GM19023 (cell line): ENCODE measurements around the gene OAS2.

Experiments
- ATAC-seq: cut with Tn5 transposase; IDR thresholded peaks from one replicate; pipeline ENCODE4 v1.9.1; 2021; ENCODE audit warnings: mild to moderate bottlenecking, moderate library complexity; ENCODE audit not compliant: unreplicated experiment

OAS2 gene

DNA sequence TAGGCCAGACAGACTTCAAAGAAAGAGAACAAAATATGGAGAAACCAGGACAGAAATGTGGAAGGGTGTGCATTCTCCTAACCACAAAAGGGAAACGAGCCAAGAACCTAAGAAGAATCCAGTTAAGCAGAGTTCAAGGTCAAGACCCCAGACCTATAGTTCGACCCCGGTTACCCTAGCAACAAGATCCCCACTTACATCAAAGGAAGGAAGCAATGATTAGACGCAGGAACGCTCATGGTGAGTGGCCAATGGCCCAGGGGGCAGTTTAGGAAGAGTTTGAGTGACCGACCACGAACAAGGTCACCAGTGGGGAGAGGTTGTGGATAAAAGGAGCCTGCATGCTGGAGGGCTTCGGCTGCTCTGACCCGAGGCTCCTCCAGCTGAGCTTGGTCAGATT is 36.2 kb downstream of the OAS2 start:
- no peak for ATAC-seq

DNA sequence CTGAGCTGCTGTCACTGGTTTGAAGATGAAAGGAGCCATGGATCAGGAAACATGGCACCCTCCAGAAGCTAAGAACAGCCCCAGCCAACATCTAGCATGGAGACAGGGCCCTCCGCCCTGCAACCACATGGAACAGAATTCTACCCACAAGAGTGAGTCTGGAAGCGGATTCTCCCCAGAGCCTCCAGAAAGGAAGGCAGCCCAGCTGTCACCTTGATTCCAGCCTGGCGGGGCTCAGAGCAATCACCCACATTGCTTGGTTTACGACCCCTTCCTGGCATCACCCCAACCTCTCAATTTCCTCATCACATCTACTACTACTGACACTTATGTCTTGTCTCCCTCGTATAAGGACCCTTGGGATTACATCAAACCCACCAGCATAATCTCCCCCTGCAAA is 38.5 kb downstream of the OAS2 start:
- ATAC-seq: no peak

DNA sequence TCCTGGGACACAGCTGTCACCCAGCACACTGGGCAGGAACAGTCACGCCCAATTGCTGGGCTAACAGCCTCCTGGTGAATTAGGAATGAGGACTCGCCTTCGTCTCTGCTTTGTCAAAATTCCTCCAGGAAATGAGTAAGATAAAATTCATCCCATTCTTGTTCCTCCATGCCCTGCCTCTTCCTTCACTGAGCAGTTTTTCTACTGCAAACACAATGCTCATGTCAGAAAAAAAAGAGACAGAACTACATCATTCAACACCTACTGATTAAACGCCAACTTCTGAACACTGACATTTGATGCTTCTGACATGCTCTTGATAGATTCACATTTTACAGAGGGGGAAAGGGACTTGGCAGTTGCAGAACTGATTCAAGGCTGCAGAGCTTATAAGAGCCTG is 40.7 kb downstream of the OAS2 start:
- no peak for ATAC-seq

DNA sequence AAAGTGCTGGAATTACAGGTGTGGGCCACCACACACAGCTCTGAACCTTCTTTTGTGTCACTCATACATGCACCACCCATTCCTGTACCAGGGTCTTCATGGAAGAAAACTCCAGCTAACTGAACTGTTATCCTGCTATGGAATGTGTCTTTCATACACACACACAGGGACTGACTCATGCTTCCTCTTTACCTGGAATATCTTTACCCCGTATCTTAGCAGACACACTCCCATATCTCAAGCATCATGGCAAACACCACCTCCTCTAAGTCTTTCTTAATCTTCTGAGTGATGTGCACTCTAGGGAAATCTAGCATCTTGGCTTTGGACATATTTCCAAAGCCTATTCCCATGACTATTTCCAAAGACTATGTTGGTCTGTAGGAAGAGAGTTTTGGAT is 43.2 kb downstream of the OAS2 start:
- ATAC-seq: no peak

- ATAC-seq: no peak
Measured at GRCh38 chr12:113022563-113023297, 44.4 kb downstream of the OAS2 start.

- no peak for ATAC-seq
Measured at GRCh38 chr12:113027726-113028125, 49.4 kb downstream of the OAS2 start.

- no peak for ATAC-seq
Measured at GRCh38 chr12:113030875-113031525, 52.7 kb downstream of the OAS2 start.

- no peak for ATAC-seq
Measured at GRCh38 chr12:113039911-113040445, 61.7 kb downstream of the OAS2 start.

DNA sequence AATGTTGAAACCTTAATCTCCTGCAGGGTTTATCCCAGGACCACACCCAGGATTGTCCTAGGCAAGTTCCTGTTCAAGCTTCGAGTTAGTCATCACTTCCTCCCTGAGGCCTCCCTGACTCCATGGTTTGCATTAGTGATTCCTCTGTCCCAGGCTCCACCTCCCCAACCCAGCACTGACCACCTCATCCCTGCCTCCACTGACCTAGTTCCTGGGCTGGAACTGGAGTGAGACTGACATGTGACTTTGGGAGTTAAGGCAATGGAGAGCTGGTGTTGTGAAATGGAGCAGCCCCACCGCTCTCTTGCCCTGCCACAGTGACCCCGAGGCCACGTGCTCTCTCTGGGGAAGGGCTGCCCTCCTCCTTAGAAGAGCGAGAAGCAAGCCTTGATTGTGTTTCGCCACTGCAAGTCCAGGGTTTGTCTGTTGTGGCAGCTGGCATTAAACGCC is 62.4 kb downstream of the OAS2 start:
- ATAC-seq: no peak

DNA sequence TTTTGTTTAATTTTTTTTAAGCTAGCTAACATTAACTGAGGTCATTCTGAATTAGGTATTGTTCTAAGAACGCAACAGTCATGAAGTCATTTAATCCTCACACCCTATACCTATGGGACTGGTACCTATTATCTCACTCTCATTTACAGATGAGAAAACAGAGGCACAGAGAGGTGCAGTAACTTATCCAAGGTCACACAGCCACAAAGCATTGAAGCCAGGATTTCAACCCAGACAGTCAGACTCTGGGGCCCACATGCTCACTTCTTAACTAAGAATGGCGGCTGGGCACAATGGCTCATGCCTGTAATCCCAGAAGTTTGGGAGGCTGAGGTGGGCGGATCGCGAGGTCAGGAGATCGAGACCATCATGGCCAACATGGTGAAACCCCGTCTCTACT is 63.2 kb downstream of the OAS2 start:
- no peak for ATAC-seq

DNA sequence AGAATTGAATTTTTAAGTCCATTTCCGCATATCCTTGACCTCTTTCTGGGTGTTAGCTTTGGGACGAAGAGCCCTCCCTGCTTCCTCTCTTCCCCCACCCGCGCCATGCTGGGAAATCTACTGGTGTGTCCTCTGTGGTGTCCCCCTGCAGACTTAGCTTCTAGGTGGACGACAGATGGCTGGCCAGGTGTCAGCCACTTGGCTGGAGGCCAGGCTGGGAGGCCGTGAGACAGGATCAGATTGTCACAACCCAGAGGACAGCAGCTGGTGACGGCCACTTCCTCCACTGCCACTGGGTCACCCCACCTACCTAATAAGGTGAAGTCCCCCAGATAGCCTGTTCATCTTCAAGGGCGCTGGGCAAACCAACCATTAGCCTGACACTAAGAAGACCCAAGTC is 64.9 kb downstream of the OAS2 start:
- no peak for ATAC-seq

DNA sequence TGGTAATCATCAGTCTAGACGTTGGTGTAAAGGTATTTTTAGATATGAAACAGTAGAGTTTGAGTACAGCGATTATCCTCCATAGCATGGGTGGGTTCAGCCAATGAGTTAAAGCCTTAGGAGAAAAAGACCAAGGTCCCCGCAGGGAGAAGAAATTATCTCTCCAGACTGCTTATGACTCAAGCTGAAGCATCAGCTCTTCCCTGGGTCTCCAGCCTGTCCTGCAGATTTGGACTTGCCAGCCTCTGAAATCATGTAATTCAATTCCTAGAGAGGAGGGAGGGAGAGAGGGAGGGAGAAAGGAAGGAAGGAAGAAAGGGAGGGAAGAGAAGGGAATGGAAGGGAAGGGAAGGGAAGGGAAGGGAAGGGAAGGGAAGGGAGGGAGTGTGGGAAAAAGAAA is 66.2 kb downstream of the OAS2 start:
- ATAC-seq: no peak

DNA sequence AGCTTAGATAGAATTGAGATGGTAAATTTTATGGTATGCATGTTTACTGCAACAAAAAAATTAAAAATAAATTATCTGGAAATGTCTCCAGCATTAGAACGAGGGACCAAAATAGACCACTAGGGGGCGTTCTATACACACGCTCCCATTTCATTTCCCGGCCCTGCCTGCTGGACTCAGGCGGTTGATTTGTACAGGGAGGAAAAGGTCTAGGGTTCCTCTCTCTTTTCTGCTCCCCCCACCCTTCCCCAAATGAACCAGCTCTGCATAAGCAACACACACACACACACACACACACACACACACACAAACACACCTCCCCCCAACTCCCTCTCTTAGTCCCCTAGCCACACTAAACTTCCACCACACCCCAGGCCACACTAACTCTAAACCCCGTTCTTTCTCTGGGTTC is 70.4 kb downstream of the OAS2 start:
- ATAC-seq: no peak

DNA sequence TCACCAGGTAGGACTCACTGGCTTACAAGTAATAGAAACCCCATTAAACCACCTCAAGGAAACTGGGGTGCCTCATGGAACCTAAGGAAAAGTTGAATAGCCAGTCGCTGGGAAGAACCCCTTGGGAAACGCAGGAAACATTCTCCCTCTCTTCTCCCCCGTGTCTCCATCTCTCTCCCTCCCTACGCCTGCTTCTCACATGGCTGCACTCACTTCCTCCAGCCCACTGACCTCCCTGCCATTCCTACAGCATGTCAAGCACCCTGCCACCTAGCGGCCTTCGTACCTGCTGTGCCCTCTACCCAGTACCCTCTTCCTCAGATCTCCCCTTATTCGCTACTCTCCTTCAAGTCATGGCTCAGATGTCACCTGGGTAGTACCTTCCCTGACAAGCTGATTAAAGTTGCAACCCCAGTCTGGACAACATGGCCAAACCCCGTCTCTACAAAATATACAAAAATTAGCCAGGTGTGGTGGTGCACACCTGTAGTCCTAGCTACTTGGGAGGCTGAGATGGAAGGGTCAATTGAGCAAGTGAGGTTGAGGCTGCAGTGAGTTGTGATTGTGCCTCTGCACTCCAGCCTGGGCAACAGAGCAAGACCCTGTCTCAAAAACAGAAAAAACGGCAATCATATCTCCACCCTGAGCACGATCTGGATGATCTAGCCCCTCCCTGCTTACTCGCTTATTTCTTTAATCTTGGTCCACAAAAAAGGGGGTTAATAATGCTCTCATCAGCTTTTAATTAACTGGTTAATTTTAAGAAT is 71.8 kb downstream of the OAS2 start:
- no peak for ATAC-seq

- no peak for ATAC-seq
Measured at GRCh38 chr12:113050795-113051194, 72.5 kb downstream of the OAS2 start.

DNA sequence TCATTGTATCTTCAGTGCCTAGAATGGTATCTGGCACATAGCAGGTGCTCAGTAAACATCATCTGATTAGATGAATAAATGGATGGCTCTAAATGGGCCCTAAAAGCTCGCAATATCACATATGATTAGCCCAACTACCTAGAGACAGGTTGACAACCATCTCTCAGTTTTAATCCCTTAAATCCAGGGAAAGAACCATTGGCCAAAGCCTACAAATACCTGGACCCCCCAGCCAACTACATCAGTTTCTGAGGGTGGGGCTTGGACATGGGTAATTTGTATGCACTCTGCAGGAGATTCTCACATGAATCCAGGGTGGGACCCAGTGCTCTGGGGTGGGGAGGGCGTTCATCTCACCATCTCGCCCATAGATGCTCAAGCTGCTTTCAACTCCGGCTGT is 73.4 kb downstream of the OAS2 start:
- ATAC-seq: no peak

GRCh38 chr12:113052326-113052725 is 74.0 kb downstream of the OAS2 start:
- no peak for ATAC-seq

DNA sequence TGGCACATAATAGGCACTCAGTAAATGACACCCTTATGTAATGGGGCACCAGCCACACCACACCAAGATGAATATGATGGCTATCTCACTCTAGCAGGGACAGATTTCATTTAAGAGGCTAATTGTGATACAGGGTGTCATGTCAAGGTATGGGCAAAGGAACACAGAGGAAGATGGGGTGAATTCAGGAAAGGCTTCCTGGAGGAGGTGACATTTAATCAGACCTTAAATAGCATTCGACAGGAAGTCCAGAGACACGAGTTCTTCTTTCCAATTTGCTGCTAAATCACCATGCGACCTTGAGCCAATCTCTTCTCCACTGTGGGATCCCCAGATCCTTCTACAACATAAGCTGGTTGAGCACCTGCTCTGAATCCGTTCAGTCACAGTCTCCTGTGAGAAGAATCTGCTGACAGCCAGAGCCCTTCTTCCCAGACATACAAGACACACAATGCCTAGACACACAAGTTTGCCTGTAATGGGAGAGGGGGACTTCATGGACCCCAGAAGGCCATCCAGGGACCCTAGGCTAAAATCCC is 76.7 kb downstream of the OAS2 start:
- ATAC-seq: no peak

DNA sequence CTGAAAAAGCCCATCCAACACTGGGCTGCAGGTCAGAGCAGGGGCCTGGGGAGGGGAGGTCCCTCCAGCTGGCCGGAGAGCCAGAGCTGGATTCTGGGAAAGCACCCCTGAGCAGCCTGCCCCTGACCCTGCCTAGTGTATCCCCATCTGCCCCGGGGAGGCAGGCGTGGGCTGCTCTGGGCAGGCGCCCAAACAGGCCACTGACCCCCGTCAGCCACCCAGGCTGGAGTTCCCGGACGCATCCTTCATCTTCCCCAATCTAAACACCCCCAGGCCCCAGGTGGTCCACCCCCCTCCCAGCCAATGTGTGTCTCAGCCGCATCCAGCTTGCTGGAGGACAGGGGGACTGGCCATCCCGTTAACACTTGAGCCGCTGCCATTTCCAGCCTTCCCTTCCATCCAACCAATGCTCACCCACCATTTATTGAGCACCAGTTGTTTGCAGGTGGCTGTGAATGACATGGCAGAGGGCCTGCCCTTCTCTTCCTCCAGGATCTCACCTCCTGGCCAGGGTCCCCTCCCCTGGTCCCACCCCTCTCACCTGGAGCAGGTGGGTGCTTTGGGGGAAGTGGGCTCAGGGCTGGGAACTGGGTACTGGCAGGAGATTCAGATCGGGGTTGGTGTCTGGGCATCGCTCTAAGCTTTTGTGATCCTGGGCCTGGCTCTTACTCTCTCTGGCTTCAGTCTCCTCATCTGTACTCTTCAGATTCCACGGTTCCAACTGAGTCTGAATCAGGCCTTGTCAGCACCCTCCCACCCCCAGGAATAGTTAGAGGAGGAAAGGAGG is 77.5 kb downstream of the OAS2 start:
- no peak for ATAC-seq

DNA sequence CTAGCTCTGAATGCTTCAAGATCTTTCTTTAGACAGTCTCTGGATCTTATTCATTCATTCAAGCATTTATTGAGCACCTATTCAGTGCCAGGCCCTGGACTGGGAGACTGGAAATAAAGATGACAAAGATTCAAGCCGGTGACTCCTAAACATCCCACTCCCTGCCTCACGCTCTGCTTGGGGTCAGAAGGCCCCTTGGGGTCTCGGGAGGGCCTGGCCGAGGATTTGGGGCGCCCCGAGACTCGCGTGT is 78.0 kb downstream of the OAS2 start:
- ATAC-seq: no peak
